Neural progenitor cell (in vitro differentiated cells): ENCODE data around the gene SOX5. TPM values are rescaled to one million over a fixed set of nuclear protein-coding genes. Genes with fewer than 3 reads are reported as not detected.
A peak's percentile ranks its signal among the peaks of the same experiment; 100 is the strongest.

Source experiments
- DNase-seq: peaks from one replicate; pipeline ENCODE4 v3.0.0-alpha.2; 2016; ENCODE audit warnings: low spot score
- H2AFZ ChIP-seq: fragments of 200-600 bp; sonication (generic); replicated peaks from 2 replicates; pipeline ENCODE4 v1.6.1; 2016; ENCODE audit warnings: antibody characterized with exemption
- H3F3A ChIP-seq: fragments of 200-600 bp; sonication (generic); 2 replicates; pipeline ENCODE4 v1.6.1; 2016; ENCODE audit warnings: antibody characterized with exemption, low read depth
- H3K27ac ChIP-seq: fragments of 200-600 bp; sonication (generic); 2 replicates; pipeline ENCODE4 v1.5.1; 2016; ENCODE audit warnings: mild to moderate bottlenecking
- H3K27me3 ChIP-seq: fragments of 200-600 bp; sonication (generic); 2 replicates; pipeline ENCODE4 v1.6.1; 2016; ENCODE audit warnings: mild to moderate bottlenecking, moderate library complexity
- H3K36me3 ChIP-seq: fragments of 200-600 bp; sonication (generic); 2 replicates; pipeline ENCODE4 v1.5.1; 2016
- H3K4me1 ChIP-seq: fragments of 200-600 bp; sonication (generic); 2 replicates; pipeline ENCODE4 v1.6.1; 2016; ENCODE audit warnings: mixed run types
- H3K4me2 ChIP-seq: fragments of 200-600 bp; sonication (generic); 2 replicates; pipeline ENCODE4 v1.6.1; 2016
- H3K4me3 ChIP-seq: fragments of 200-600 bp; sonication (generic); 2 replicates; pipeline ENCODE4 v1.5.1; 2016
- H3K79me2 ChIP-seq: fragments of 200-600 bp; sonication (generic); 2 replicates; pipeline ENCODE4 v1.6.1; 2016; ENCODE audit warnings: low read depth
- H3K9ac ChIP-seq: fragments of 200-600 bp; sonication (generic); 2 replicates; pipeline ENCODE4 v1.6.1; 2016
- H3K9me3 ChIP-seq: fragments of 200-600 bp; sonication (generic); 2 replicates; pipeline ENCODE4 v1.5.1; 2016; ENCODE audit warnings: low read depth
- H4K20me1 ChIP-seq: fragments of 200-600 bp; sonication (generic); 2 replicates; pipeline ENCODE4 v1.6.1; 2016; ENCODE audit warnings: low read depth
- H3K27ac Mint-ChIP-seq: 3 replicates; pipeline ENCODE4 v1.8.0; 2021; ENCODE audit warnings: mixed read lengths
- H3K27me3 Mint-ChIP-seq: 2 replicates; pipeline ENCODE4 v1.8.0; 2022; ENCODE audit warnings: low read depth, mild to moderate bottlenecking, inconsistent platforms, moderate library complexity, mixed read lengths; ENCODE audit not compliant: insufficient read depth
- H3K36me3 Mint-ChIP-seq: 3 replicates; pipeline ENCODE4 v1.8.0; 2021; ENCODE audit warnings: mixed read lengths
- H3K4me1 Mint-ChIP-seq: 3 replicates; pipeline ENCODE4 v1.8.0; 2021; ENCODE audit warnings: mixed read lengths
- H3K4me3 Mint-ChIP-seq: 3 replicates; pipeline ENCODE4 v1.8.0; 2021; ENCODE audit warnings: mild to moderate bottlenecking, moderate library complexity, mixed read lengths
- H3K9me3 Mint-ChIP-seq: 3 replicates; pipeline ENCODE4 v1.8.0; 2020; ENCODE audit warnings: mixed read lengths
- EZH2 ChIP-seq: fragments of 200-600 bp; sonication (generic); IDR thresholded peaks from 2 replicates; pipeline ENCODE4 v1.6.1; 2017; ENCODE audit warnings: antibody characterized with exemption, mild to moderate bottlenecking, moderate library complexity
- EZH2phosphoT487 ChIP-seq: fragments of 200-600 bp; sonication (generic); IDR thresholded peaks from 2 replicates; pipeline ENCODE4 v1.6.1; 2017; ENCODE audit warnings: antibody characterized with exemption
- total RNA-seq: library from RNA; depleted of rRNA; stranded (reverse); fragments of >200 nt; gene quantifications from 2 replicates; pipeline ENCODE4 v1.2.3, GENCODE V29; 2015; ENCODE audit warnings: low replicate concordance
- TF ChIP-seq, protein P1 (sequence below): fragments of 200-600 bp; sonication (generic); IDR thresholded peaks from 2 replicates; pipeline ENCODE4 v1.5.1; 2017; ENCODE audit warnings: antibody characterized with exemption, mild to moderate bottlenecking

Gene SOX5
- total RNA-seq, 1 donor from 2014 or later: 79.5 TPM

DNA sequence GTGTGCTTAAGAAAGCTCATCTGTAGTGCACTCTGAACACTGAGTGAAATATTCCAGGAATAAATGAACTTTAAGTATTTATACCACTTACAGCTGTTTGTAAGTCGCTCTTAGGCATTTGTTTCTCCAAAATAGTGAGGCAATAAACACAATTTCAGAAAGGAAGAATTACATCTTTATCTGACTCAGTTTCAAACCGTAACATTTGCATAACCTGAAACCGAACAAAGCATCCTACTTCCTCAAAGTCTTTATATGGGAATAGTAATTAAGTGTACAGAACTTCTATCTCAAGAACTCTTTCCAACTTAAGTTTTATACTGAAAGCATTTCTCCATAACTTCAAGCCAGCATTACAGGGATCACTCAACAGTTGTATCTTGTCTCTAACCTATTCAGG, 58.4 kb downstream of the SOX5 start:
- Mint-ChIP-seq H3K27ac (no peak overlapping the region), H3K9me3 (no peaks in the 10 kb centered on the region), H3K4me1 (peaks cover 27% of the 10 kb centered on the region), H3K4me3 (no peak overlapping the region), H3K27me3 (no peaks in the 10 kb centered on the region), H3K36me3 (peaks cover 24% of the 10 kb centered on the region)
- Histone ChIP-seq H3K27me3 (no peaks in the 10 kb centered on the region), H3K9me3 (no peaks in the 10 kb centered on the region), H3K4me1 (peaks cover 34% of the 10 kb centered on the region), H3K79me2 (peaks cover 73% of the 10 kb centered on the region), H3K9ac (no peak overlapping the region), H4K20me1 (no peaks in the 10 kb centered on the region), H3K4me2 (no peak overlapping the region), H3K27ac (no peak overlapping the region), H3K4me3 (no peak overlapping the region), H3F3A (peaks cover 19% of the 10 kb centered on the region), H2AFZ (no peak overlapping the region), H3K36me3 (peaks cover 38% of the 10 kb centered on the region)
- no peak for DNase-seq
- TF ChIP-seq EZH2phosphoT487 (no peak), EZH2 (no peak)
- TF ChIP-seq, protein P1, sequence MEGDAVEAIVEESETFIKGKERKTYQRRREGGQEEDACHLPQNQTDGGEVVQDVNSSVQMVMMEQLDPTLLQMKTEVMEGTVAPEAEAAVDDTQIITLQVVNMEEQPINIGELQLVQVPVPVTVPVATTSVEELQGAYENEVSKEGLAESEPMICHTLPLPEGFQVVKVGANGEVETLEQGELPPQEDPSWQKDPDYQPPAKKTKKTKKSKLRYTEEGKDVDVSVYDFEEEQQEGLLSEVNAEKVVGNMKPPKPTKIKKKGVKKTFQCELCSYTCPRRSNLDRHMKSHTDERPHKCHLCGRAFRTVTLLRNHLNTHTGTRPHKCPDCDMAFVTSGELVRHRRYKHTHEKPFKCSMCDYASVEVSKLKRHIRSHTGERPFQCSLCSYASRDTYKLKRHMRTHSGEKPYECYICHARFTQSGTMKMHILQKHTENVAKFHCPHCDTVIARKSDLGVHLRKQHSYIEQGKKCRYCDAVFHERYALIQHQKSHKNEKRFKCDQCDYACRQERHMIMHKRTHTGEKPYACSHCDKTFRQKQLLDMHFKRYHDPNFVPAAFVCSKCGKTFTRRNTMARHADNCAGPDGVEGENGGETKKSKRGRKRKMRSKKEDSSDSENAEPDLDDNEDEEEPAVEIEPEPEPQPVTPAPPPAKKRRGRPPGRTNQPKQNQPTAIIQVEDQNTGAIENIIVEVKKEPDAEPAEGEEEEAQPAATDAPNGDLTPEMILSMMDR: no peak

GRCh38 chr12:23889069-23889440, 60.4 kb downstream of the SOX5 start:
- Histone ChIP-seq H3K4me3 (no peak overlapping the region), H3K27ac (peak overlapping the region; percentile 41), H3K79me2 (peaks cover 69% of the 10 kb centered on the region), H3F3A (no peaks in the 10 kb centered on the region), H3K4me1 (peaks cover 18% of the 10 kb centered on the region), H4K20me1 (no peaks in the 10 kb centered on the region), H3K4me2 (peak overlapping the region; percentile 19), H3K9me3 (no peaks in the 10 kb centered on the region), H2AFZ (no peak overlapping the region), H3K9ac (no peak overlapping the region), H3K27me3 (no peaks in the 10 kb centered on the region), H3K36me3 (peaks cover 26% of the 10 kb centered on the region)
- peaks cover 17% of the 10 kb centered on the region for H3K36me3 Mint-ChIP-seq
- H3K9me3 Mint-ChIP-seq: no peaks in the 10 kb centered on the region
- peaks cover 17% of the 10 kb centered on the region for H3K4me1 Mint-ChIP-seq
- no peaks in the 10 kb centered on the region for H3K27me3 Mint-ChIP-seq
- TF ChIP-seq EZH2phosphoT487 (no peak), EZH2 (no peak)
- TF ChIP-seq, protein P1: no peak
- peak overlapping the region; percentile 36 for H3K27ac Mint-ChIP-seq
- no peak overlapping the region for H3K4me3 Mint-ChIP-seq
- DNase-seq: no peak

GRCh38 chr12:23888396-23889068, 60.9 kb downstream of the SOX5 start:
- H3K36me3 Mint-ChIP-seq: peaks cover 14% of the 10 kb centered on the region
- no peak overlapping the region for H3K27ac Mint-ChIP-seq
- no peak overlapping the region for H3K27ac ChIP-seq

More at GRCh38 chr12:23888396-23889068, 60.9 kb downstream of the SOX5 start:
- no peaks in the 10 kb centered on the region for H4K20me1 ChIP-seq
- no peaks in the 10 kb centered on the region for H3K9me3 Mint-ChIP-seq
- no peaks in the 10 kb centered on the region for H3K9me3 ChIP-seq
- peak overlapping the region; percentile 19 for H3K4me2 ChIP-seq
- H3K4me3 ChIP-seq: no peak overlapping the region
- H3K4me3 Mint-ChIP-seq: no peak overlapping the region
- no peak for DNase-seq
- peaks cover 18% of the 10 kb centered on the region for H3K4me1 ChIP-seq
- H2AFZ ChIP-seq: no peak overlapping the region
- H3K9ac ChIP-seq: no peak overlapping the region
- H3K4me1 Mint-ChIP-seq: peaks cover 17% of the 10 kb centered on the region
- TF ChIP-seq EZH2phosphoT487 (no peak), EZH2 (no peak)
- TF ChIP-seq, protein P1: no peak
- H3K79me2 ChIP-seq: peaks cover 71% of the 10 kb centered on the region
- peaks cover 24% of the 10 kb centered on the region for H3K36me3 ChIP-seq
- H3F3A ChIP-seq: no peaks in the 10 kb centered on the region
- no peaks in the 10 kb centered on the region for H3K27me3 Mint-ChIP-seq
- H3K27me3 ChIP-seq: no peaks in the 10 kb centered on the region
